B cell (primary cell): ENCODE results near the gene TBL1XR1. TPM values are rescaled to one million over a fixed set of nuclear protein-coding genes. Genes with fewer than 3 reads are reported as not detected.

Source experiments
- ATAC-seq: fragments of 200-7000 bp; cut with Tn5 transposase; one replicate; pipeline ENCODE4 v1.10.0; 2021; ENCODE audit warnings: low read depth, mild to moderate bottlenecking, moderate number of reproducible peaks, moderate library complexity
- CTCF ChIA-PET: fragments of 350-600 bp; sonication (Branson Sonifier 250); formaldehyde crosslinking; loops from one replicate; lab custom pipeline; 2021; ENCODE audit warnings: antibody characterized with exemption, inconsistent platforms; lab: Charles Lee
- POLR2A ChIA-PET: fragments of 350-600 bp; sonication (Branson Sonifier 250); formaldehyde crosslinking; loops from one replicate; lab custom pipeline; 2021; ENCODE audit warnings: antibody characterized with exemption; lab: Charles Lee
- DNase-seq: peaks from one replicate; pipeline ENCODE4 v3.0.0; 2013
- H2AFZ ChIP-seq: 2 replicates; pipeline ENCODE4 v1.6.1; 2012; ENCODE audit warnings: mild to moderate bottlenecking, low read depth, low read length; ENCODE audit not compliant: insufficient read depth, poor library complexity, severe bottlenecking
- H3K27ac ChIP-seq, 2 donors: 1 replicate in 1 of 2; 2 replicates in 1 of 2; pipeline ENCODE4 v1.5.1; 2012 to 2013; ENCODE audit warnings: low read length in 2 of 2, mild to moderate bottlenecking in 2 of 2, moderate library complexity in 1 of 2
- H3K27me3 ChIP-seq, 4 experiments: fragments of 200-600 bp in 1 of 4; sonication (generic) in 1 of 4; replicated peaks in 1 of 4; 1 replicate in 2 of 4; 2 replicates in 2 of 4; pipeline versions ENCODE4 v1.6.1 to v1.7.0; 2013 to 2016; ENCODE audit warnings: low read length in 3 of 4, mild to moderate bottlenecking in 2 of 4, mixed read lengths in 1 of 4, moderate library complexity in 1 of 4; ENCODE audit not compliant: insufficient read depth in 4 of 4, control insufficient read depth in 3 of 4; ENCODE audit errors: control extremely low read depth in 1 of 4
- H3K36me3 ChIP-seq, 2 experiments: replicated peaks in 1 of 2; 1 replicate in 1 of 2; 2 replicates in 1 of 2; pipeline versions ENCODE4 v1.6.1 to v1.7.1; 2013; ENCODE audit warnings: low read length in 1 of 2; ENCODE audit not compliant: insufficient read depth in 2 of 2, control insufficient read depth in 1 of 2; ENCODE audit errors: control extremely low read depth in 1 of 2, extremely low read depth in 1 of 2
- H3K4me1 ChIP-seq, 2 donors: fragments of 200-600 bp in 1 of 2; sonication (generic) in 1 of 2; 1 replicate in 1 of 2; 2 replicates in 1 of 2; pipeline versions ENCODE4 v1.5.1 to v1.6.1; 2013 to 2017; ENCODE audit warnings: low read length in 2 of 2; ENCODE audit not compliant: control insufficient read depth in 2 of 2, insufficient read depth in 2 of 2
- H3K4me2 ChIP-seq: replicated peaks from 2 replicates; pipeline ENCODE3; 2012; ENCODE audit warnings: mild to moderate bottlenecking, low read depth, low read length; ENCODE audit not compliant: poor library complexity, severe bottlenecking
- H3K4me3 ChIP-seq, 5 experiments: fragments of 200-600 bp in 1 of 5; sonication (generic) in 1 of 5; 1 replicate in 3 of 5; 2 replicates in 2 of 5; pipeline versions ENCODE4 v1.5.1 to v1.7.0; 2011 to 2016; ENCODE audit warnings: low read length in 4 of 5, mild to moderate bottlenecking in 4 of 5, low read depth in 2 of 5, control low read depth in 1 of 5, moderate library complexity in 1 of 5; ENCODE audit not compliant: insufficient read depth in 1 of 5; ENCODE audit errors: control extremely low read depth in 1 of 5, extremely low read depth in 1 of 5
- H3K79me2 ChIP-seq: fragments of 200-600 bp; sonication (generic); one replicate; pipeline ENCODE4 v1.6.0; 2016; ENCODE audit warnings: low read length; ENCODE audit not compliant: control insufficient read depth, insufficient read depth
- H3K9ac ChIP-seq: fragments of 200-600 bp; sonication (generic); 2 replicates; pipeline ENCODE4 v1.6.1; 2017; ENCODE audit warnings: mild to moderate bottlenecking, low read length, moderate library complexity
- H3K9me3 ChIP-seq, 3 donors: one replicate each; pipeline versions ENCODE4 v1.6.1 to v1.7.1; 2013; ENCODE audit warnings: low read length in 2 of 3; ENCODE audit not compliant: control insufficient read depth in 2 of 3, insufficient read depth in 1 of 3; ENCODE audit errors: control extremely low read depth in 1 of 3
- H4K20me1 ChIP-seq: 2 replicates; pipeline ENCODE4 v1.6.0; 2012; ENCODE audit warnings: mild to moderate bottlenecking, low read length; ENCODE audit not compliant: insufficient read depth, control insufficient read depth, poor library complexity, severe bottlenecking
- H3K27ac Mint-ChIP-seq: one replicate; pipeline ENCODE4 v1.8.0; 2021; ENCODE audit warnings: mixed read lengths
- H3K27me3 Mint-ChIP-seq: one replicate; pipeline ENCODE4 v1.8.0; 2021; ENCODE audit warnings: mixed read lengths
- H3K4me1 Mint-ChIP-seq: one replicate; pipeline ENCODE4 v1.8.0; 2021; ENCODE audit warnings: mixed read lengths
- H3K4me3 Mint-ChIP-seq: one replicate; pipeline ENCODE4 v1.8.0; 2021; ENCODE audit warnings: mixed read lengths
- H3K9me3 Mint-ChIP-seq: one replicate; pipeline ENCODE4 v1.8.0; 2022; ENCODE audit warnings: mixed read lengths; ENCODE audit not compliant: insufficient read depth
- CTCF ChIP-seq: fragments of 200-600 bp; IDR thresholded peaks from one replicate; pipeline ENCODE4 v1.8.0; 2022; ENCODE audit warnings: antibody characterized with exemption, mild to moderate bottlenecking
- EZH2 ChIP-seq: IDR thresholded peaks from 2 replicates; pipeline ENCODE4 v1.6.1; 2012; ENCODE audit warnings: borderline replicate concordance, low read depth, mild to moderate bottlenecking, moderate library complexity, low read length; ENCODE audit not compliant: insufficient read depth, poor library complexity, severe bottlenecking
- WGBS: methylation state at CpG from one replicate; pipeline ENCODE4 v1.1.5; 2013; ENCODE audit warnings: missing lambda C conversion rate; ENCODE audit not compliant: insufficient coverage; 5-methylcytosine and 5-hydroxymethylcytosine counted together
- intact Hi-C: fragments of 100-400 bp; cut with micrococcal nuclease; formaldehyde crosslinking; loops from one replicate; pipeline ENCODE4 v1.10.0; 2022
- polyA plus RNA-seq: library from polyadenylated mRNA; depleted of rRNA; stranded (reverse); fragments of >200 nt; gene quantifications from 2 replicates; pipeline ENCODE4 v1.2.3, GENCODE V29; 2012
- total RNA-seq, 2 donors: library from RNA; stranded (reverse); fragments of 120-200 nt in 1 of 2; gene quantifications; 1 replicate in 1 of 2; 2 replicates in 1 of 2; pipeline versions ENCODE4 v1.2.3 to v1.2.4, GENCODE V29; 2013 to 2022

Gene TBL1XR1
- total and polyA plus RNA-seq, 2 donors (not counting 1 experiment from before 2014, with no cell fraction given) = 17.6 to 128 TPM

DNA sequence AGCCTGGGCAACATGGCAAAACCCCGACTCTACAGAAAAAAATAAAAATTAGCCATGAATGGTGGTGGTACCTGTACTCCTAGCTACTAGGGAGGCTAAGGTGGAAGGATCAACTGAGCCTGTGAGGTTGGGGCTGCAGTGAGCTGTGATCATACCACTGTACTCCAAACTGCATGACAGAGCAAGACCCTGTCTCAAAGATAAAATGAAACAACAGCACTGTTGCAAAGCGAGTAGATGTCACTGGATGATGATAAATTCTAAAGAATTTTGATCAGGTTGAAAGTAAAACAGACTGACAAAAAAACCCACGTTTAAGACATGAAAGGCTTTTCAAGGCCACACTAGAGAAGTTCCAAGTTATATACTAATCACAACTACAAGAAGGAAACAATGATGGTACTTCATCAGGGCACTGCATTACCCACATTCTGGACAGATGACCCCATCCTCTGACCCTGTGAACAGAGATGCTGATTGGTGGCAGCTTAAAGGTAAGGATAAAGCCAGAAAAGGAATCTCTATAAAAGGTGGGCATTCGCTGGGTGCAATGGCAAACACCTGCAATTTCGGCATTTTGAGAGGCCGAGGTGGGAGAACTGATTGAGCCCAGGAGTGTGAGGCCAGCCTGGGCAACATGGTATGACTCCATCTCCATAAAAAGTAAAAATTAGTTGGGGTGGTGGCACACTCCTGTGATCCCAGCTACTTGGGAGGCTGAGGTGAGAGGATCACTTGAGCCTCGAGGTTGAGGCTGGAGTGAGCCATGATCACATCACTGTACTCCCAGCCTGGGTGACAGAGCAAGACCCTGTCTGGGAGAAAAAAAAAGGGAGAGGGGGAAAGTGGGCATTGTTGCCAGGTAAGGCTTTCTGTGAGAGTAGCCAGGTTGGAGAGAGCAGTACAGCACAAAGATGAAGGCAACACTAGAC, 59.2 kb downstream of the TBL1XR1 start:
- Histone ChIP-seq H4K20me1 (peaks cover 44% of the 10 kb centered on the region), H3K9me3 (peaks cover 0 to 1% (median 0%) of the 10 kb centered on the region in 3 donors), H2AFZ (no peak overlapping the region), H3K4me3 (no peak overlapping the region), H3K27me3 (no peaks in the 10 kb centered on the region), H3K9ac (no peak overlapping the region), H3K79me2 (peaks cover 98% of the 10 kb centered on the region), H3K4me2 (no peak overlapping the region), H3K4me1 (peaks cover 39 to 51% of the 10 kb centered on the region in 2 donors), H3K27ac (no peak overlapping the region), H3K36me3 (peaks cover 0 to 4% of the 10 kb centered on the region in 2 experiments)
- 100% methylated on average over 4 of the region's 7 CpGs for WGBS
- H3K4me3 Mint-ChIP-seq = no peak overlapping the region
- H3K9me3 Mint-ChIP-seq = no peaks in the 10 kb centered on the region
- no peaks in the 10 kb centered on the region for H3K27me3 Mint-ChIP-seq
- intact Hi-C loops = no loop called here
- TF ChIP-seq CTCF = no peak
- DNase-seq (no peak), ATAC-seq (no peak)
- H3K4me1 Mint-ChIP-seq = peaks cover 72% of the 10 kb centered on the region
- ChIA-PET CTCF (no interaction called here), POLR2A (no interaction called here)
- no peak overlapping the region for H3K27ac Mint-ChIP-seq

- Histone ChIP-seq H4K20me1 (peaks cover 56% of the 10 kb centered on the region), H3K4me3 (no peak overlapping the region), H3K79me2 (peaks cover 98% of the 10 kb centered on the region), H3K9ac (no peak overlapping the region), H3K9me3 (peaks cover 0 to 1% (median 0%) of the 10 kb centered on the region in 3 donors), H3K27me3 (no peaks in the 10 kb centered on the region), H3K4me2 (no peak overlapping the region), H3K36me3 (peaks cover 2 to 8% of the 10 kb centered on the region in 2 experiments), H2AFZ (no peak overlapping the region), H3K4me1 (peaks cover 37 to 46% of the 10 kb centered on the region in 2 donors), H3K27ac (no peak overlapping the region)
- H3K4me1 Mint-ChIP-seq = peaks cover 72% of the 10 kb centered on the region
- H3K4me3 Mint-ChIP-seq = no peak overlapping the region
- intact Hi-C loops = no loop called here
- CTCF ChIA-PET = no interaction called here
- H3K27ac Mint-ChIP-seq = no peak overlapping the region
- ATAC-seq (no peak), DNase-seq (no peak)
- H3K27me3 Mint-ChIP-seq = no peaks in the 10 kb centered on the region
- TF ChIP-seq EZH2 (no peak), CTCF (no peak)
- POLR2A ChIA-PET = no interaction called here
- no CpG with 5 or more reads among the region's 6 CpGs for WGBS
- H3K9me3 Mint-ChIP-seq = no peaks in the 10 kb centered on the region
These were observed 60.5 kb downstream of the TBL1XR1 start for GRCh38 chr3:177136741-177137140.
